Activated CD4-positive, alpha-beta T cell treated with anti-CD3 and anti-CD28 coated beads, Interleukin-2, Interleukin-4, amounts not matched to agents 100 ng/mL and 50 ng/mL, durations not matched to agents 16 hours and 8 hours (primary cell): ENCODE measurements around the gene NUDT17.
A peak's percentile ranks its signal among the peaks of the same experiment; 100 is the strongest.

Source experiments
- DNase-seq: peaks from one replicate; pipeline ENCODE4 v3.0.0-alpha.2; 2020; ENCODE audit warnings: low spot score

The NUDT17 gene

DNA sequence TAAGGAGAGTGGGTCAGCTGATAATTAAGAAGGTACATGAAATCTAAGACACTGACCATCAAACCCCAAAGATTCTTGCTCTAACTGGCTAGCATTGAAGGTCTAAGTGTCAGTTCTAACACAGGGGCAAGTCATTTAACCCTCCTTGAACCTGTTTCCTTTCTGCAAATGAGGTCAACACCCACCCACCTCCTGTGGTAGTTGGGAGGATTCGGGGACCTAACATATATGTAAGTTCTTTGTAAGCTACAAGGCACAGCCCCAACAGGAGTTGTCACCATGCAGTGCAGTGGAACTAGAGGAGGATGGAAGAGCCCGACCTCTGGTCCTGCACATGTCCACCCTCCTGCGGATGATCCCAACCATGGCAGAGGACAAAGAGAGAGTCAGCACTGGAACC is 2.4 kb downstream of the NUDT17 start:
- no peak for DNase-seq

DNA sequence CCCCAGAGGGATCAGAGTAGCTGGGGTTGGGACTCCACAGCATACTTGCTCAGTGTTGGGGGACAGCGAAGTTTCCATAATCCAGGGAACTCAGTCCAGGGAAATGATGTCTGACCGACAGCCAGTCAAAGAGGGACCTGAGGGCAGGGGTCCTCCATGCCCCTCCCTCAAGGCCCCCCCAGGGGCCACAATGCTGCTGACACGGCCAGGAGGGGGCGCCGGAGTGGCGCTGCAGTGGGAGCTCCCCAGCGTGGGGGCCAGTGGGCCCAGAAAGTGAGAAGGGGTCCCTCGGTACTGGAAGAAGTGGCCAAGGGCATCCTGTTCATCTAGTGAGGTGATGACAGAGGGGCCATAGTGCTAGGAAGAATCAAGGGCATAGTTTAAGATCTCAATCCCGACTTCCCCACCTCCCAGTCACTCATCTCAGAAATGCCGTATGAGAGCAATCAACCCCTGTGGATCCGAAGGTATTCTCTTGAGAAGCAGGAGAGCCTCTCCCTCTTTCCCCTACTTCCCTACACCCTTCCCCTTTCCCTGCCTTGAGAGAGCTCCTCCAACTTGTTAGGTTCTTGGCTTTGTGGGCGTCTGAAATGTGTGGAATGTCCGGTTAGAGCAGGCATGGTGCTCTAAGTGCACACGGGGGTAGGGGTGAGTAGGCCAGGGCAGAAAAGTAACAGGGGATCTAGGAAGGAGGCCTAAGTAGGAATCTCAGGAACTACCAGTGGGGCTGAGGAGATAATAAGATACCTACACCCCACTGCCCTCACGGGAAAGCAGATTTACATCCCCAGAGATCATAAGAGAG is 4.1 kb downstream of the NUDT17 start:
- DNase-seq, result no peak

DNA sequence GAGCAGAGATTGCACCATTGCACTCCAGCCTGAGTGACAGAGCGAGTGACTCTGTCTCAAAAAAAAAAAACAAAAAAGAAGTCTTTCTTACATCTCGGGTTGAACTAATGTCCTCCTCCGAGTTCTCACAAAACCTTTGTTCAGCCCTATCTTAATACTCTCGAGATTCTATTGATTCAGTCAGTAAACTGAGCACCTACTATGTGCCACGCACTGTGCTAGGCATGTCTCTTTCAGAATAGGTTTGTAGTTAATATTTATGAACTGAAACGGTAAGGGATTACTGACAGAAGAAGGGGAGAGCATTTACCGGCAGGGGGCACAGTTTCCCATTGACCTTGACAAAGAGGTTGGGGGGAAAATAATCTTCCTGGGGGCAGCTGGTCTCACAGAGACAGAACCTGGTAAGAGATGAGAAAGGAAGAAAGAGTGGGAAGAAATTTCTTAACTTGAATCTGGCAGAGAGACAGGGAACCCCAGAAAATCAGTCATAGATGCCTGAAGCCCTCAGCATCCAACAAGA is 10.1 kb downstream of the NUDT17 start:
- DNase-seq, result no peak

GRCh38 chr1:145857170-145857569 is 11.7 kb downstream of the NUDT17 start:
- no peak for DNase-seq

GRCh38 chr1:145858238-145858900 is 12.9 kb downstream of the NUDT17 start:
- DNase-seq, result peak; percentile 45

DNA sequence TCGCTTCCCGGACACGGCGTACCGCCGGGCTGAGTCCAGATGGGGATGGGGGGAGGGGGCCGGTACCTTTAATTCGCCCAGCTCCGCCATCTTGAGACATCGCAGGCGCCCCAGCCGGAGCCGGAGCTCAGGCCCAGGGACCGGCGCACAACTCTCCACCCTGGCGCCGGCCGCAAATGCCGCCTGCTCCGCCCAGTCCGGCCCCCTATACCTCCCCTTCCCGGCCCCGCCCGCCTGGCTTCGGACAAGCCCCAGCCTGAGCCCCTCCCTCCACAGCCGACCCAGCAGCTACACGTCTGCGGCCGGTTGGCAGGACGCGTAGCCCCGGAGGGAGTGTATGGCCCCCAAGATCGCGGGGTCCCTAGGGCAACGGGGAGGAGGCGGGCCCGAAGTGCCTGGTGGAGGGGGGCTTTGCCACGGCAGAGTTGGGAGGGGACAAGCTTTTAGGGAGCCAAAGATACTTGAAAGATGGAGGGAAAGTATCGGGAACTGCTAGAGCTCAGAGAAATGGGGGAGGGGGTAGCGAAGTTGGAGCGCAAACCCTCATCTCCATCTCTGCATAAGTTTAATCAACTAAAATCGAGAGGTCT is 13.6 kb downstream of the NUDT17 start, which contains the start of gene PIAS3:
Gene PIAS3, minus strand, starts transcription at position 181 of the 590 bp plus-strand sequence. Its CDS starts 91 bp downstream, at position 90.
- DNase-seq, result peak; percentile 93

GRCh38 chr1:145859491-145860023 is 14.1 kb downstream of the NUDT17 start:
- DNase-seq, result peak; percentile 72

GRCh38 chr1:145863282-145864018 is 18.0 kb downstream of the NUDT17 start:
- no peak for DNase-seq

- no peak for DNase-seq
Measured at GRCh38 chr1:145868232-145868631, 22.8 kb downstream of the NUDT17 start.

GRCh38 chr1:145871994-145872924 is 26.8 kb downstream of the NUDT17 start:
- DNase-seq, result peak; percentile 24

GRCh38 chr1:145874646-145875045 is 29.2 kb downstream of the NUDT17 start:
- no peak for DNase-seq

- DNase-seq, result no peak
Measured at GRCh38 chr1:145877923-145878486, 32.6 kb downstream of the NUDT17 start.

DNA sequence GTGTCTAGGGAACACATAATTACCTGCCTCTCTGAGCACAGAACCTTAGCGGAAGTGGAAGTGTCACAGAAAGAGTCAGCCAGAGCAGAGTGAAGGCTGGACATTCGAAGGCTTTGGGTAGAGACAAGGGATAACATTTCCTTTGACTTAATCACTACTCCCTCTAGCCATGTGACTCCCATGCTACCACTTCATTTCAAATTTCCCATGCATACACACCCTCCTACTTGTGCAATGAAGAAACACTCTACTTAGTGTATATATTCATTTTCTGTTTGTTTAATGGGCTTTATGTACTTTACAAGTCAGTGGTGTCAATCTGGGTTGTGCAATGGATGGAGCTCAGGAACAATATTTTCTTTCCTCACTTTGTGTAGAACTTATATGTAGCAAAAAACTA is 33.3 kb downstream of the NUDT17 start:
- no peak for DNase-seq

- no peak for DNase-seq
Measured at GRCh38 chr1:145879775-145880174, 34.3 kb downstream of the NUDT17 start.

DNA sequence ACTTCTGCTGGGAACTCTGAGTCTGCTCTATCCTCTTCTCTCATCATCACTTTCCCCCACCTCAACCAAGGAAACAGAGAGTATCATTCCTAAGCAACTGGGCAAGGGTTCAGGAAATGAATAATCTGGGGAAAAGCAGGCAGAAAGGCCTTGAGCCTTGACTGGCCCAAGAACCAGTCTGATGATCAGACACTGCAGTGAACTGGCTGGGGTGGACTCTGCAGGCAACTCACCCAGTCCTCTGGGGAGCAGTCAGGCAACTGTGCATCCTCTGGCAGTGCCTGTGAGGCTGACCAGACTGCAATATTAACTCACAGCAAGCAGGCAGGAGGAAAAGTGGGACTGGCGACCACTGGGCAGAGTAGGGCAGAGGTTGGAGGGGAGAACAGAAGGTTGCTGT is 39.2 kb downstream of the NUDT17 start:
- DNase-seq, result no peak

GRCh38 chr1:145885738-145886287 is 40.4 kb downstream of the NUDT17 start, which contains the start of gene ANKRD35:
Gene ANKRD35 (minus strand): TSS chr1:145885866. CDS start chr1:145885758, 108 bp downstream.
- peak; percentile 72 for DNase-seq

- DNase-seq, result no peak
Measured at GRCh38 chr1:145886390-145886789, 41.0 kb downstream of the NUDT17 start.

DNA sequence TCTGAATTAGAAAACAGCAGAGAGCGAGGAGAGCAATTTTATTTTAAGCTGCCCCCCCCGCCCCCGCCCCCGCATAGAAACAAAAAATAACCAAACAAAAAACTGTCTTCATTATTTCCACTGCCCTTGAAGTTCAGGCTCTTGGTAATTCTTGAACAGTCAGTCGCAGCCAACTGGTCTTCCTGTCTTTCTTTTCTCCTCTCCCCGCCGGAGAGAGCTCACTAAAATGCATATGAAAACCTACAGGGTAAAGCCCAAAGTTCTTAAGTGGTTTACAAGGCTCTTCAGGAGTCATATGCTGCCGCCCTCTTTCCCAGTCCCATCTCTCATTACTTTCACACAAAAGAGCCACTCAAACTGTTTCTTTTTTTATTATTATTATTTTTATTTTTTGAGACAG is 41.4 kb downstream of the NUDT17 start:
- no peak for DNase-seq

DNA sequence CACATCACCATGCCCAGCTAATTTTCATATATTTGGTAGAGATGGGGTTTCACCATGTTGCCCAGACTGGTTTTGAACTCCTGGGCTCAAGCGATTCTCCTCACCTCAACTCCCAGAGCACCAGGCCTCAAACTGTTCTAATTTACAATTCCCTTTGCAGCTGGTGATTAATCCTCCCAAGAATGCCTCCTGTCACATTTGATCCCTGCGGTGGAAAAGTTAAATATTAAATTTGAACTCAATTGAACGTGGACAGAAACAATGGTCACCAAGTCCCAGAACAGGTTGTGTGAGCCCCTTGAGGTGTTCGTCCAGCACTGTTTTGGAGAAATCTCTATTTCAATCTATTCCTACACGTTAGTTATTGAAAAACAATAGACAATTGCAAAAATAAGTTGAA is 42.2 kb downstream of the NUDT17 start:
- no peak for DNase-seq

DNA sequence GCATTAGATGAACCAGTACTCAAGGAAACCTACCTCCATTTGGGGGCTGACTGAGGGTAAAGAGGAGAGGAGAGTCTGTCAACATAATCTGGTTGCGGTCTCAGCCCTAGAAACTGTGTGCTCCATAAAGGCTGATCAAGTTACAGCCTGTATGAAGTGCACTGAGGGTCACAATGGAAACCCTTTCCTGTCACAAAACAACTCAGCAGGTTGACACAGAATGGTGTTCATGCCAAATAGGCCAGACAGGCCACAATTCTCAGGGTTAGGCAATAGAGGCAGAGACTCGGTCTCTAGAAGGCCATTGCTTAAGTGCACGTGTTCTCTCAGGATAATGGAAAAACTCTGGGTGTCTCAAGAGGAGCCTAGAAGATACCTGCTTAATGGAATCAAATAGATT is 44.3 kb downstream of the NUDT17 start:
- no peak for DNase-seq
